Measurements from ENCODE around the gene PALB2. TPM values are rescaled to one million over a fixed set of nuclear protein-coding genes. Genes with fewer than 3 reads are reported as not detected.
A peak's percentile ranks its signal among the peaks of the same experiment; 100 is the strongest.

The PALB2 gene
- total RNA-seq, 1 donor from 2014 or later = 14.4 TPM

DNA sequence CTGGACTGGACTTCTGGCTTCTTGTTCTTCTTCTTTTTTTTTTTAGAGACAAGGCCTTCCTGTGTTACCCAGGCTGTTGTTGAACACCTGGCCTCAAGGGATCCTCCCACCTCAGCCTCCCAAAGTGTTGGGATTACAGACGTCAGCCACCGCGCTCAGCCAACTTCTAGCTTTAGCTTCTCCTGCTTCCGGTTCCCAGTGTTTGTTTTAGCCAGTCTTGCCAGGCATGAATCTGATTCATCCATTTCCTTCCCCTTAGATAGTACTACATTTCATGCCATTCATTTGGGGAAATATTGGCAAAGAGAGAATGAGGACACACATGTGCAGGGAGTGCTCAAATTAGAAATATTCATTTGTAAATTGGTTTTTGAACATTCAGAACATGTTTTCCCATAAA, 32.9 kb downstream of the PALB2 start:
- Mint-ChIP-seq H3K9me3 (ENCODE audit: unreplicated experiment) (no peaks in the 10 kb centered on the region), H3K27ac (ENCODE audit: unreplicated experiment) (no peak overlapping the region), H3K36me3 (ENCODE audit: unreplicated experiment) (no peaks in the 10 kb centered on the region), H3K27me3 (ENCODE audit: unreplicated experiment) (peaks cover 2% of the 10 kb centered on the region), H3K4me3 (ENCODE audit: unreplicated experiment) (no peak overlapping the region), H3K4me1 (ENCODE audit: low read depth, unreplicated experiment) (no peaks in the 10 kb centered on the region)
- no peak for DNase-seq
- TF ChIP-seq, protein P1, sequence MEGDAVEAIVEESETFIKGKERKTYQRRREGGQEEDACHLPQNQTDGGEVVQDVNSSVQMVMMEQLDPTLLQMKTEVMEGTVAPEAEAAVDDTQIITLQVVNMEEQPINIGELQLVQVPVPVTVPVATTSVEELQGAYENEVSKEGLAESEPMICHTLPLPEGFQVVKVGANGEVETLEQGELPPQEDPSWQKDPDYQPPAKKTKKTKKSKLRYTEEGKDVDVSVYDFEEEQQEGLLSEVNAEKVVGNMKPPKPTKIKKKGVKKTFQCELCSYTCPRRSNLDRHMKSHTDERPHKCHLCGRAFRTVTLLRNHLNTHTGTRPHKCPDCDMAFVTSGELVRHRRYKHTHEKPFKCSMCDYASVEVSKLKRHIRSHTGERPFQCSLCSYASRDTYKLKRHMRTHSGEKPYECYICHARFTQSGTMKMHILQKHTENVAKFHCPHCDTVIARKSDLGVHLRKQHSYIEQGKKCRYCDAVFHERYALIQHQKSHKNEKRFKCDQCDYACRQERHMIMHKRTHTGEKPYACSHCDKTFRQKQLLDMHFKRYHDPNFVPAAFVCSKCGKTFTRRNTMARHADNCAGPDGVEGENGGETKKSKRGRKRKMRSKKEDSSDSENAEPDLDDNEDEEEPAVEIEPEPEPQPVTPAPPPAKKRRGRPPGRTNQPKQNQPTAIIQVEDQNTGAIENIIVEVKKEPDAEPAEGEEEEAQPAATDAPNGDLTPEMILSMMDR (IDR thresholded peaks at IDR 0.05; ENCODE audit: partially characterized antibody, unreplicated experiment) = no peak

GRCh38 chr16:23607726-23608125, 33.4 kb downstream of the PALB2 start:
- Mint-ChIP-seq H3K36me3 (ENCODE audit: unreplicated experiment) (no peaks in the 10 kb centered on the region), H3K27me3 (ENCODE audit: unreplicated experiment) (peaks cover 2% of the 10 kb centered on the region), H3K27ac (ENCODE audit: unreplicated experiment) (no peak overlapping the region), H3K4me1 (ENCODE audit: low read depth, unreplicated experiment) (no peaks in the 10 kb centered on the region), H3K9me3 (ENCODE audit: unreplicated experiment) (no peaks in the 10 kb centered on the region), H3K4me3 (ENCODE audit: unreplicated experiment) (no peak overlapping the region)
- TF ChIP-seq, protein P1 (IDR thresholded peaks at IDR 0.05; ENCODE audit: partially characterized antibody, unreplicated experiment) = no peak
- DNase-seq = no peak

DNA sequence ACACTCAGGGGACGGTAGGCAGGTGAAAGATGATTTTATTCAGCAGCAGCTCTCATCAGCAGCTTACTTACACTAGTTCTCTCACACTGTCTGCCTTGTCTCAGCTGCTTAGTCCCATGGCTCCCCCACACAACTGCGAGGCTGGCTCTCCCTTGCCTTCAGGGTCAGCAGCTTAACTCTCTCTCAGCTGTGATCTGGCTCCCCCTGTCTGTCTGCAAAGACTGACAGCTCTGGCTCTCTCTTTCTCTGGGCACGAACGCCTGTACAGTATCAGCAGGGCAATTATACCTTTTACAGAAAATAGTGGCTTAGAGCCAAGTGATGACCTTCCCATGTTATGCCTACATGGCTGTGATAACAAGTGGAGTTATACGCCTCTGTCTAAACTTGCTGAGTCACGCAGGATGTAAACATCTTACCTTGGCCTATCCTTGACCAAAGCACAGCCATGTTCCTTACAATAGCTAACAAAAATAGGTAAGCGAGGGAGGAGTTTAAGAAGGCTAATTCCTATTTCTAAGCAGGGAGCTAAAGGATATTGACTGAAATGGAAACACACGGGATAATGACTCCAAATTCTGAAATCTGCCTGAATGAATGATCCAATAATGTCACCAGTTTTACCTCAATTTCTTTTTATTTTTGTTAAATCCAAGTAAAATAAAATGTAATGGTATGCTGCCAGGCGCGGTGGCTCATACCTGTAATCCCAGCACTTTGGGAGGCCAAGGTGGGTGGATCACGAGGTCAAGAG, 43.9 kb downstream of the PALB2 start:
- TF ChIP-seq, protein P1 (IDR thresholded peaks at IDR 0.05; ENCODE audit: partially characterized antibody, unreplicated experiment) = no peak
- H3K4me1 Mint-ChIP-seq (ENCODE audit: low read depth, unreplicated experiment) = peaks cover 7% of the 10 kb centered on the region
- peaks cover 4% of the 10 kb centered on the region for H3K27me3 Mint-ChIP-seq (ENCODE audit: unreplicated experiment)
- H3K9me3 Mint-ChIP-seq (ENCODE audit: unreplicated experiment) = no peaks in the 10 kb centered on the region
- H3K4me3 Mint-ChIP-seq (ENCODE audit: unreplicated experiment) = peak overlapping the region; percentile 80
- H3K27ac Mint-ChIP-seq (ENCODE audit: unreplicated experiment) = peak overlapping the region; percentile 53
- DNase-seq = peak; percentile 57
- no peaks in the 10 kb centered on the region for H3K36me3 Mint-ChIP-seq (ENCODE audit: unreplicated experiment)

DNA sequence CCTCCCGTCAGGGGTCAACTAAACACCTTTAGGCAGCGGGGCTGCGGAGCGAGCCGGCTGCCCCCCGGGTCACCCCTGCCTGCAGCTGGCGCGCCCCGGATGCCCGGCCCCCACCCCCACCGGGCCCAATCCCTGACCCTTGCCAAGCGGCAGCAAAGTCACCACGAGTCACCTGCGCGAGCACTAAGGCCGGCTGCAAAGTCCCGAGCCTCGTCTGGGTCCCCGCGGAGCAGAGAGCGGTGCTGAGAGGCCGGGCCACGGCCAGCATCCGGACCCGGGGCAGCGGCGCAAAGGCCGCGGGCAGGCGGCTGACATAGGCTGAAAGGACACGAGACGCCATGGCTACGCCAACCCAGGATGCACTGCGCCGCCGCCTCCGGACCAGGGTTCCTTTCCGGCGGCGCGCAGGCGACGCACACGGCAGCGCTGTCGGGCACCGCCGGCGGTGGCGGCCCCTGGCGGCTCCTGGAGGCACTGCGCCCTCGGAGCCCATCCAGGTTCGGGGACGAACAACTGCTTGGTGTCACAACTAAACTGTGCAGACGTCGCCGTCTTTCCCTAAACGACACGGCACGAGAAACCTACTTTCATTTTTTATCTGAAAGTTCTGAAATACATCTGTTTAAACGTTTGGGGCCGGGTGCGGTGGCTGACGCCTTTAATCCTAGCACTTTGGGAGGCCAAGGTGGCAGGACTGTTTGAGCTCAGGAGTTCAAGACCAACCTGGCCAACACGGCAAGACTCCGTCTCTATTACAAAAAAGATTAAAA, 45.0 kb downstream of the PALB2 start, which contains the start of gene NDUFAB1:
Gene NDUFAB1, minus strand, starts transcription at position 366 of the 770 bp plus-strand sequence. Its CDS starts 26 bp downstream, at position 340.
- no peaks in the 10 kb centered on the region for H3K36me3 Mint-ChIP-seq (ENCODE audit: unreplicated experiment)
- peak within 1 kb of the TSS; percentile 87 for H3K4me3 Mint-ChIP-seq (ENCODE audit: unreplicated experiment)
- peak within 1 kb of the TSS; percentile 84 for H3K27ac Mint-ChIP-seq (ENCODE audit: unreplicated experiment)
- peak; percentile 97 for DNase-seq
- H3K4me1 Mint-ChIP-seq (ENCODE audit: low read depth, unreplicated experiment) = peaks cover 7% of the 10 kb centered on the region
- no peaks in the 10 kb centered on the region for H3K9me3 Mint-ChIP-seq (ENCODE audit: unreplicated experiment)
- peaks cover 4% of the 10 kb centered on the region for H3K27me3 Mint-ChIP-seq (ENCODE audit: unreplicated experiment)
- TF ChIP-seq, protein P1 (IDR thresholded peaks at IDR 0.05; ENCODE audit: partially characterized antibody, unreplicated experiment) = peak; percentile 99
